Ishikawa (cell line): ENCODE data around the gene ABCC8.

Experiments
- CEBPB ChIP-seq: IDR thresholded peaks from 2 replicates; pipeline ENCODE4 v1.6.1; 2012
- CREB1 ChIP-seq: IDR thresholded peaks from 2 replicates; pipeline ENCODE4 v1.6.1; 2012; ENCODE audit warnings: low read depth
- EGR1 ChIP-seq: IDR thresholded peaks from 2 replicates; pipeline ENCODE4 v1.6.1; 2012
- EP300 ChIP-seq: IDR thresholded peaks from 2 replicates; pipeline ENCODE4 v1.6.1; 2012; ENCODE audit warnings: borderline replicate concordance
- FOXM1 ChIP-seq: IDR thresholded peaks from 2 replicates; pipeline ENCODE4 v1.6.1; 2012; ENCODE audit warnings: low read depth, borderline replicate concordance
- NFIC ChIP-seq: IDR thresholded peaks from 2 replicates; pipeline ENCODE4 v1.6.1; 2012
- RAD21 ChIP-seq: IDR thresholded peaks from 2 replicates; pipeline ENCODE4 v1.6.1; 2012; ENCODE audit warnings: low read depth
- REST ChIP-seq: IDR thresholded peaks from 2 replicates; pipeline ENCODE4 v1.6.1; 2012; ENCODE audit warnings: low read depth, mild to moderate bottlenecking
- TAF1 ChIP-seq: IDR thresholded peaks from 2 replicates; pipeline ENCODE4 v1.6.1; 2012; ENCODE audit warnings: low read depth, mild to moderate bottlenecking
- TCF12 ChIP-seq: IDR thresholded peaks from 2 replicates; pipeline ENCODE4 v1.6.1; 2012; ENCODE audit warnings: low read depth
- TEAD4 ChIP-seq: IDR thresholded peaks from 2 replicates; pipeline ENCODE4 v1.6.1; 2012
- USF1 ChIP-seq: IDR thresholded peaks from 2 replicates; pipeline ENCODE4 v1.6.1; 2012
- YY1 ChIP-seq: IDR thresholded peaks from 2 replicates; pipeline ENCODE4 v1.6.1; 2012; ENCODE audit warnings: low read depth
- ZBTB7A ChIP-seq: IDR thresholded peaks from 2 replicates; pipeline ENCODE4 v1.6.1; 2012; ENCODE audit warnings: low read depth
- TF ChIP-seq, protein P1 (sequence below): IDR thresholded peaks from 2 replicates; pipeline ENCODE4 v1.6.1; 2012

Gene ABCC8

GRCh38 chr11:17457396-17458173, 19.1 kb downstream of the ABCC8 start:
- no peak for TF ChIP-seq ZBTB7A
- TF ChIP-seq RAD21: no peak
- TF ChIP-seq TEAD4: no peak
- TF ChIP-seq CREB1: no peak
- no peak for TF ChIP-seq USF1
- TF ChIP-seq TCF12: no peak
- TF ChIP-seq EP300: no peak
- no peak for TF ChIP-seq NFIC
- no peak for TF ChIP-seq FOXM1
- no peak for TF ChIP-seq EGR1
- TF ChIP-seq, protein P1, sequence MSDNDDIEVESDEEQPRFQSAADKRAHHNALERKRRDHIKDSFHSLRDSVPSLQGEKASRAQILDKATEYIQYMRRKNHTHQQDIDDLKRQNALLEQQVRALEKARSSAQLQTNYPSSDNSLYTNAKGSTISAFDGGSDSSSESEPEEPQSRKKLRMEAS: no peak

GRCh38 chr11:17452668-17453067, 24.0 kb downstream of the ABCC8 start:
- TF ChIP-seq RAD21 (no peak), EGR1 (no peak), FOXM1 (no peak), EP300 (no peak)

GRCh38 chr11:17449158-17449557, 27.5 kb downstream of the ABCC8 start:
- TF ChIP-seq NFIC: no peak

- TF ChIP-seq TAF1 (no peak), TCF12 (no peak), ZBTB7A (no peak), REST (no peak), NFIC (no peak), FOXM1 (no peak), RAD21 (no peak)
These were observed 30.2 kb downstream of the ABCC8 start for GRCh38 chr11:17446482-17446881.

DNA sequence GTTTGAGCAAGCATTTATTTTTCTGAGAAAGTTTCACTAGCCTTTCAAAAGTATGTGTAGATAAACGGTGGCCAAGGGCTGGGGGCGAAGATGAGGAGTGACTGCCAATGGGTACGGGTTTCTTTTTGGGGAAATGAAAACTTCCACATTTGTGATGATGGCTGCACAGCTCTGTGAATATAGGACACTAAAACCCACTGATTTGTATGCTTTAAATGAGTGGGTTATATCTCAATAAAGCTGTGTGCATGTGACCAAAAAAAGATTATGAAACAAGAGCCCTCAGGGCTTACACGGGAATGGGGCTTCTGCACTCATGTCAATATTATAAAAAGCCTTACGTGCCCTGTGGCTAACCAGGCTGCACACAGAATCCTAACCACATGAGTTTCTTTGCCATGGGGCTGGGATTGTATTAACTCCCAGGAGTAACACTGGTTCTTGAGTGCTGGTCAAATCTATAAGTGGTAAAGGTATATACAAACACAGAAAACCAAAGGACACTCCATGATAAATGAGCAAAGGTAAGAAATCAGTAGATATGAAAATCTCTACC, 31.3 kb downstream of the ABCC8 start:
- TF ChIP-seq NFIC (no peak), USF1 (no peak), TCF12 (no peak), TEAD4 (no peak), CEBPB (no peak)
- TF ChIP-seq, protein P1: no peak

GRCh38 chr11:17443926-17444690, 32.5 kb downstream of the ABCC8 start:
- TF ChIP-seq CEBPB: no peak
- no peak for TF ChIP-seq CREB1
- no peak for TF ChIP-seq TCF12
- no peak for TF ChIP-seq YY1
- TF ChIP-seq FOXM1: no peak
- no peak for TF ChIP-seq RAD21
- TF ChIP-seq USF1: no peak
- no peak for TF ChIP-seq TAF1
- no peak for TF ChIP-seq NFIC
- TF ChIP-seq EGR1: no peak
- TF ChIP-seq TEAD4: no peak
- TF ChIP-seq EP300: no peak
- no peak for TF ChIP-seq REST
- no peak for TF ChIP-seq ZBTB7A
- TF ChIP-seq, protein P1: no peak
